ENCODE results near the gene AQP9.

AQP9 gene

DNA sequence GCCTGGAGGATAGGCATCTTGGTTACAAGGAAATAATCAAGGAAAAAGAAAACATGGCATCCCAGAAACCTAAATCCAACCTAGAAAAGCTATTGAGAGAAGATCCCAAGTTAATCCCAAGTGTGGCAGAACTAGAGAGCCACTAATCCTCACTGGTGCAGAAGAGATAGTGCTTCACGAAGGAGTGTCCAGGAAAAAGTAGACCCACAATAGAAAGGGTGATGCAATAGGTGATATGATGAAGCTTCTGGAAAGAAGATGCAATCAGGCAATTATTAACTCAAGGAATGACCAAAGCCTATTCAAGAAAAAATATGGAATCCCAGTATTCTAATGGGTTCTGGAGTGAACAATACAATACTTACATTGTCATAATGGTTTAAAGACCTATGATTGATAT lies 95.2 kb downstream of the AQP9 start:
- no peak overlapping the region for H3K9ac ChIP-seq (ENCODE audit: low read length in 5 of 5)
- no peak overlapping the region for H3K4me3 ChIP-seq (ENCODE audit: low read depth in 1 of 5, low read length in 5 of 5)
- H3K4me1 ChIP-seq (ENCODE audit: control insufficient read depth in 5 of 5, insufficient read depth in 5 of 5, low read length in 5 of 5), result peaks cover 0 to 11% (median 3%) of the 10 kb centered on the region in 5 donors
- no peak overlapping the region for H3K27ac ChIP-seq (ENCODE audit: low read depth, low read length)
- H3K27me3 ChIP-seq (ENCODE audit: control insufficient read depth in 5 of 5, insufficient read depth in 4 of 5, low read length in 5 of 5), result peaks cover 0 to 7% (median 0%) of the 10 kb centered on the region in 5 donors
- H3K9me3 ChIP-seq (ENCODE audit: control insufficient read depth in 5 of 5, low read length in 5 of 5), result no peaks in the 10 kb centered on the region
- no peaks in the 10 kb centered on the region for H3K36me3 ChIP-seq (ENCODE audit: control insufficient read depth in 5 of 5, insufficient read depth in 5 of 5, low read length in 5 of 5)
